ENCODE data around the gene NAA80. TPM values are rescaled to one million over a fixed set of nuclear protein-coding genes. Genes with fewer than 3 reads are reported as not detected.

NAA80 gene
- polyA plus RNA-seq, 3 donors: 2.3 to 21.3 (median 4.6) TPM

- peaks cover 23 to 34% of the 10 kb centered on the region in 2 donors for H3K36me3 Mint-ChIP-seq
- H3K4me3 ChIP-seq (replicated peaks in 1 of 3; ENCODE audit: low read depth in 2 of 3, low read length in 3 of 3): no peak overlapping the region
- peaks cover 0 to 2% (median 1%) of the 10 kb centered on the region in 3 donors for H3K27me3 Mint-ChIP-seq (ENCODE audit: low read depth in 3 of 3)
- H3K27me3 ChIP-seq (ENCODE audit: control insufficient read depth in 2 of 2, insufficient read depth in 2 of 2, low read length in 2 of 2): no peaks in the 10 kb centered on the region
- H3K36me3 ChIP-seq (replicated peaks in 1 of 2; ENCODE audit: control insufficient read depth in 1 of 2, insufficient read depth in 2 of 2, low read length in 2 of 2): peaks cover 34 to 41% of the 10 kb centered on the region in 2 donors
- no peak overlapping the region for H2AFZ ChIP-seq (ENCODE audit: insufficient read depth, low read depth, low read length, poor library complexity, severe bottlenecking)
- DNase-seq: peak in 1 of 3 donors; percentile 4
- peaks cover 16 to 22% of the 10 kb centered on the region in 2 donors for H3K4me1 ChIP-seq (ENCODE audit: control insufficient read depth in 1 of 2, insufficient read depth in 2 of 2, low read length in 2 of 2)
- H3K79me2 ChIP-seq (ENCODE audit: insufficient read depth, low read length): peaks cover 18% of the 10 kb centered on the region
- no peaks in the 10 kb centered on the region for H4K20me1 ChIP-seq (ENCODE audit: insufficient read depth, low read length)
- H3K4me3 Mint-ChIP-seq: no peak overlapping the region
- TF ChIP-seq CTCF (IDR thresholded peaks at IDR 0.05): no peak
- peak overlapping the region in 1 of 7 donors; percentile 69 for H3K27ac Mint-ChIP-seq
- intact Hi-C loops (cut with micrococcal nuclease): no loop called here
- no peak overlapping the region for H3K4me2 ChIP-seq (replicated peaks; ENCODE audit: extremely low read depth, low read length, poor library complexity, severe bottlenecking)
- no peak overlapping the region for H3K9ac ChIP-seq (ENCODE audit: insufficient read depth, low read length, poor library complexity, severe bottlenecking)
- 99% methylated on average over 21 of the region's 23 CpGs for WGBS (ENCODE audit: insufficient coverage)
- no peak overlapping the region for H3K27ac ChIP-seq (ENCODE audit: low read depth in 1 of 2, low read length in 2 of 2)
- H3K4me1 Mint-ChIP-seq: peaks cover 14% of the 10 kb centered on the region
- H3K9me3 ChIP-seq (replicated peaks in 1 of 2; ENCODE audit: control insufficient read depth in 1 of 2, insufficient read depth in 1 of 2, low read length in 2 of 2): no peaks in the 10 kb centered on the region
- H3K9me3 Mint-ChIP-seq: no peaks in the 10 kb centered on the region
Observed at GRCh38 chr3:50288387-50289007, 10.7 kb downstream of the NAA80 start.

GRCh38 chr3:50287262-50287661, 11.9 kb downstream of the NAA80 start:
- Mint-ChIP-seq H3K36me3 (peaks cover 23 to 34% of the 10 kb centered on the region in 2 donors), H3K9me3 (peaks cover 0 to 2% (median 0%) of the 10 kb centered on the region in 7 donors), H3K27ac (peak overlapping the region in 1 of 7 donors; percentile 59), H3K27me3 (ENCODE audit: low read depth in 3 of 3) (peaks cover 4% of the 10 kb centered on the region in 3 donors), H3K4me3 (no peak overlapping the region), H3K4me1 (peaks cover 7% of the 10 kb centered on the region)
- peaks cover 18% of the 10 kb centered on the region for H3K79me2 ChIP-seq (ENCODE audit: insufficient read depth, low read length)
- no peak for DNase-seq
- intact Hi-C loops (cut with micrococcal nuclease): no loop called here
- H3K9ac ChIP-seq (ENCODE audit: insufficient read depth, low read length, poor library complexity, severe bottlenecking): no peak overlapping the region
- WGBS (ENCODE audit: insufficient coverage): 100% methylated on average over 1 of the region's 1 CpG
- no peak overlapping the region for H3K4me2 ChIP-seq (replicated peaks; ENCODE audit: extremely low read depth, low read length, poor library complexity, severe bottlenecking)
- H4K20me1 ChIP-seq (ENCODE audit: insufficient read depth, low read length): no peaks in the 10 kb centered on the region
- no peaks in the 10 kb centered on the region for H3K27me3 ChIP-seq (ENCODE audit: control insufficient read depth in 2 of 2, insufficient read depth in 2 of 2, low read length in 2 of 2)
- no peak overlapping the region for H3K27ac ChIP-seq (ENCODE audit: low read depth in 1 of 2, low read length in 2 of 2)
- H3K4me1 ChIP-seq (ENCODE audit: control insufficient read depth in 1 of 2, insufficient read depth in 2 of 2, low read length in 2 of 2): peaks cover 9 to 13% of the 10 kb centered on the region in 2 donors
- no peak for TF ChIP-seq CTCF (IDR thresholded peaks at IDR 0.05)
- no peak overlapping the region for H2AFZ ChIP-seq (ENCODE audit: insufficient read depth, low read depth, low read length, poor library complexity, severe bottlenecking)
- peaks cover 34 to 41% of the 10 kb centered on the region in 2 donors for H3K36me3 ChIP-seq (replicated peaks in 1 of 2; ENCODE audit: control insufficient read depth in 1 of 2, insufficient read depth in 2 of 2, low read length in 2 of 2)
- H3K9me3 ChIP-seq (replicated peaks in 1 of 2; ENCODE audit: control insufficient read depth in 1 of 2, insufficient read depth in 1 of 2, low read length in 2 of 2): no peaks in the 10 kb centered on the region
- no peak overlapping the region for H3K4me3 ChIP-seq (replicated peaks in 1 of 3; ENCODE audit: low read depth in 2 of 3, low read length in 3 of 3)
